Esophagus squamous epithelium (tissue), 5 donors: ENCODE results near the gene LRRC73. TPM values are rescaled to one million over a fixed set of nuclear protein-coding genes. Genes with fewer than 3 reads are reported as not detected.

Experiments used
- DNase-seq: peaks from one replicate; lab custom pipeline; 2025; lab: John Stamatoyannopoulos, UW
- H3K27ac ChIP-seq, 4 donors: fragments of 200-600 bp; sonication (generic); one replicate each; pipeline ENCODE4 v1.5.1; 2016 to 2019; ENCODE audit warnings: mild to moderate bottlenecking in 1 of 4
- H3K27me3 ChIP-seq, 4 donors: fragments of 200-600 bp; sonication (generic); 1 replicate in 3 of 4; 2 replicates in 1 of 4; pipeline versions ENCODE4 v1.5.1 to v1.6.0; 2017 to 2021; ENCODE audit warnings: antibody characterized with exemption in 1 of 4
- H3K36me3 ChIP-seq, 3 donors: fragments of 200-600 bp; sonication (generic); one replicate each; pipeline ENCODE4 v1.5.1; 2016 to 2019
- H3K4me1 ChIP-seq, 3 donors: fragments of 200-600 bp; sonication (generic); one replicate each; pipeline ENCODE4 v1.5.1; 2017 to 2019
- H3K4me3 ChIP-seq, 4 donors: fragments of 200-600 bp; sonication (generic); 1 replicate in 3 of 4; 2 replicates in 1 of 4; pipeline ENCODE4 v1.5.1; 2016 to 2019; ENCODE audit warnings: mild to moderate bottlenecking in 2 of 4, moderate library complexity in 1 of 4
- H3K9me3 ChIP-seq, 3 donors: fragments of 200-600 bp; sonication (generic); one replicate each; pipeline ENCODE4 v1.5.1; 2016 to 2019
- CTCF ChIP-seq, 6 experiments: fragments of 450-650 bp in 4 of 6; fragments of 200-600 bp in 2 of 6; sonication (generic) in 2 of 6; IDR thresholded peaks; one replicate each; pipeline ENCODE4 v1.5.1; 2016 to 2019; ENCODE audit warnings: antibody characterized with exemption in 6 of 6, mild to moderate bottlenecking in 4 of 6, moderate library complexity in 4 of 6
- POLR2A ChIP-seq, 4 donors: fragments of 450-650 bp; IDR thresholded peaks; one replicate each; pipeline ENCODE4 v1.6.1; 2017; ENCODE audit warnings: antibody characterized with exemption in 4 of 4, mild to moderate bottlenecking in 4 of 4, moderate library complexity in 3 of 4
- WGBS, 2 donors: methylation state at CpG; one replicate each; pipeline ENCODE4 v1.1.5; 2018; 5-methylcytosine and 5-hydroxymethylcytosine counted together
- intact Hi-C: fragments of 100-400 bp; cut with DNase I; formaldehyde crosslinking; loops from one replicate; pipeline ENCODE4 v1.15.0; 2022
- total RNA-seq, 4 donors: library from RNA; depleted of rRNA; stranded (reverse); fragments of >200 nt; gene quantifications; one replicate each; pipeline ENCODE4 v1.1.0, GENCODE V29; 2016
- donor health status: DM: yes; HTN: yes; CAD: no.

LRRC73 gene
- total RNA-seq, 4 donors from 2014 or later, result 0.38 to 0.83 (median 0.64) TPM; not detected in 1

GRCh38 chr6:43522547-43523261 lies 12.6 kb upstream of the LRRC73 start:
- Histone ChIP-seq H3K4me1 (peaks cover 11 to 20% (median 11%) of the 10 kb centered on the region in 3 donors), H3K27me3 (no peaks in the 10 kb centered on the region), H3K9me3 (no peaks in the 10 kb centered on the region), H3K27ac (no peak overlapping the region), H3K36me3 (peaks cover 41 to 90% (median 64%) of the 10 kb centered on the region in 3 donors), H3K4me3 (no peak overlapping the region)
- intact Hi-C loops, result no loop called here
- WGBS, 2 donors, result 90 to 91% methylated on average over 7 to 8 of the region's 8 CpGs
- no peak for DNase-seq
- TF ChIP-seq POLR2A (IDR thresholded peaks at IDR 0.05) (no peak), CTCF (IDR thresholded peaks at IDR 0.05) (no peak)

- H3K36me3 ChIP-seq, result peaks cover 35 to 82% (median 55%) of the 10 kb centered on the region in 3 donors
- WGBS, 2 donors, result 39% methylated on average over 2 of the region's 2 CpGs; no CpG with 5 or more reads in 1 of the 2 donors
- no peak for DNase-seq
- peaks cover 11 to 24% (median 13%) of the 10 kb centered on the region in 3 donors for H3K4me1 ChIP-seq
- H3K4me3 ChIP-seq, result no peak overlapping the region
- no peaks in the 10 kb centered on the region for H3K27me3 ChIP-seq
- TF ChIP-seq CTCF (IDR thresholded peaks at IDR 0.05), result no peak
- no peak overlapping the region for H3K27ac ChIP-seq
- intact Hi-C loops, result no loop called here
- no peaks in the 10 kb centered on the region for H3K9me3 ChIP-seq
Measured at GRCh38 chr6:43521836-43522235, 11.7 kb upstream of the LRRC73 start.

GRCh38 chr6:43520097-43520496 lies 10.0 kb upstream of the LRRC73 start:
- intact Hi-C loops, result no loop called here
- Histone ChIP-seq H3K9me3 (no peaks in the 10 kb centered on the region), H3K27ac (no peak overlapping the region), H3K4me1 (peaks cover 22 to 37% (median 24%) of the 10 kb centered on the region in 3 donors), H3K27me3 (no peaks in the 10 kb centered on the region), H3K4me3 (no peak overlapping the region), H3K36me3 (peaks cover 30 to 72% (median 49%) of the 10 kb centered on the region in 3 donors)
- WGBS, 2 donors, result 83 to 84% methylated on average over 4 to 7 of the region's 8 CpGs
- DNase-seq, result no peak
- TF ChIP-seq POLR2A (IDR thresholded peaks at IDR 0.05), result no peak
- TF ChIP-seq CTCF (IDR thresholded peaks at IDR 0.05), result no peak

GRCh38 chr6:43517505-43518357 lies 7.6 kb upstream of the LRRC73 start:
- H3K27me3 ChIP-seq, result no peaks in the 10 kb centered on the region
- DNase-seq, result no peak
- H3K36me3 ChIP-seq, result peaks cover 29 to 72% (median 50%) of the 10 kb centered on the region in 3 donors
- TF ChIP-seq CTCF (IDR thresholded peaks at IDR 0.05), result no peak
- no peak for TF ChIP-seq POLR2A (IDR thresholded peaks at IDR 0.05)
- intact Hi-C loops, result no loop called here
- WGBS, 2 donors, result 2 to 3% methylated on average over 10 of the region's 10 CpGs
- peak overlapping the region; percentile 90 to 96 (median 92) for H3K27ac ChIP-seq
- H3K4me1 ChIP-seq, result peaks cover 22 to 50% (median 32%) of the 10 kb centered on the region in 3 donors
- peak overlapping the region; percentile 75 to 94 (median 87) for H3K4me3 ChIP-seq
- H3K9me3 ChIP-seq, result no peaks in the 10 kb centered on the region
